HepG2 (cell line): ENCODE results near the gene INTS14.

Experiments
- CTCF ChIP-seq: sonication (generic); formaldehyde crosslinking; IDR thresholded peaks from 2 replicates; pipeline ENCODE4 v1.5.0; 2020; ENCODE audit warnings: mild to moderate bottlenecking, missing genetic modification reagents, moderate library complexity
- EHMT2 ChIP-seq: fragments of 200-600 bp; sonication (generic); IDR thresholded peaks from 2 replicates; pipeline ENCODE4 v1.7.0; 2017; ENCODE audit warnings: antibody characterized with exemption, low read depth, low read length, borderline replicate concordance
- HNF4A ChIP-seq: sonication (generic); formaldehyde crosslinking; IDR thresholded peaks from 2 replicates; pipeline ENCODE4 v1.4.0; 2020; ENCODE audit warnings: missing genetic modification reagents
- MED1 ChIP-seq: sonication (generic); formaldehyde crosslinking; IDR thresholded peaks from 2 replicates; pipeline ENCODE4 v1.4.0; 2020; ENCODE audit warnings: missing genetic modification reagents
- NR2F2 ChIP-seq: IDR thresholded peaks from 2 replicates; pipeline ENCODE4 v1.6.1; 2012; ENCODE audit warnings: low read depth, inconsistent platforms, borderline replicate concordance
- TAF1 ChIP-seq: sonication (generic); formaldehyde crosslinking; IDR thresholded peaks from 2 replicates; pipeline ENCODE4 v1.4.0; 2020; ENCODE audit warnings: missing genetic modification reagents
- THAP8 ChIP-seq: sonication (generic); formaldehyde crosslinking; IDR thresholded peaks from 2 replicates; pipeline ENCODE4 v1.5.1; 2020; ENCODE audit warnings: missing genetic modification reagents, mild to moderate bottlenecking, borderline replicate concordance
- ZFP36L1 ChIP-seq: sonication (generic); formaldehyde crosslinking; IDR thresholded peaks from 2 replicates; pipeline ENCODE4 v1.8.0; 2022; ENCODE audit warnings: mild to moderate bottlenecking, missing genetic modification reagents, moderate library complexity
- ZMYM2 ChIP-seq: sonication (generic); formaldehyde crosslinking; IDR thresholded peaks from 2 replicates; pipeline ENCODE4 v1.8.0; 2022; ENCODE audit warnings: mild to moderate bottlenecking, missing genetic modification reagents
- ZNF781 ChIP-seq: sonication (generic); formaldehyde crosslinking; IDR thresholded peaks from 2 replicates; pipeline ENCODE4 v1.5.1; 2020; ENCODE audit warnings: borderline replicate concordance, mild to moderate bottlenecking, missing genetic modification reagents; ENCODE audit errors: not compliant biosample characterization
- TF ChIP-seq, protein P1 (sequence below): sonication (generic); formaldehyde crosslinking; IDR thresholded peaks from 2 replicates; pipeline ENCODE4 v1.9.0; 2022; ENCODE audit warnings: low read depth, missing genetic modification reagents
- TF ChIP-seq, protein P2 (sequence below): IDR thresholded peaks from 2 replicates; pipeline ENCODE4 v1.6.1; 2016; ENCODE audit warnings: low read depth, missing genetic modification reagents, missing compliant biosample characterization

DNA sequence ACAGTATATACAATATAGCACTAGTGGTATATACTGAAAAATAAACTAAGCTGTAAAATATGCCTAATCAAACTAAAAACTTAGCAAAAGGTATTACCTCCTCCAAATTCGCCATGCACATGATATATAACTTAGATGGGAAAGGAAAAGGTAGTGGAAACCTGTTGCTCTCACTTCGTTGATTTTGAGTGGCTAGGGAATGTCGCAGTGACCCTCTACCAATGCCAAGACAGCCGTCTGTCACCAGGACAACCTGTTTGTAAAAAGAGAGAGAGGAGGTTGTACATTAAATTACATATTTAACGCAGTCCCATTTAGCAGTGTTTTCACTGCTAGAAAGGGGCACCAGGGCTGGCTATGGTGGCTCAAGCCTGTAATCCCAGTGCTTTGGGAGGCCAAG, 11.3 kb downstream of the INTS14 start:
- no peak for TF ChIP-seq ZNF781 (CRISPR knock-in tag)
- no peak for TF ChIP-seq CTCF (CRISPR knock-in tag)
- TF ChIP-seq ZFP36L1 (CRISPR knock-in tag): no peak
- no peak for TF ChIP-seq NR2F2
- no peak for TF ChIP-seq EHMT2
- TF ChIP-seq, protein P1, sequence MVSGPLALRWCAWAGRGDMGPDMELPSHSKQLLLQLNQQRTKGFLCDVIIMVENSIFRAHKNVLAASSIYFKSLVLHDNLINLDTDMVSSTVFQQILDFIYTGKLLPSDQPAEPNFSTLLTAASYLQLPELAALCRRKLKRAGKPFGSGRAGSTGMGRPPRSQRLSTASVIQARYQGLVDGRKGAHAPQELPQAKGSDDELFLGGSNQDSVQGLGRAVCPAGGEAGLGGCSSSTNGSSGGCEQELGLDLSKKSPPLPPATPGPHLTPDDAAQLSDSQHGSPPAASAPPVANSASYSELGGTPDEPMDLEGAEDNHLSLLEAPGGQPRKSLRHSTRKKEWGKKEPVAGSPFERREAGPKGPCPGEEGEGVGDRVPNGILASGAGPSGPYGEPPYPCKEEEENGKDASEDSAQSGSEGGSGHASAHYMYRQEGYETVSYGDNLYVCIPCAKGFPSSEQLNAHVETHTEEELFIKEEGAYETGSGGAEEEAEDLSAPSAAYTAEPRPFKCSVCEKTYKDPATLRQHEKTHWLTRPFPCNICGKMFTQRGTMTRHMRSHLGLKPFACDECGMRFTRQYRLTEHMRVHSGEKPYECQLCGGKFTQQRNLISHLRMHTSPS (CRISPR knock-in tag): no peak
- TF ChIP-seq, protein P2, sequence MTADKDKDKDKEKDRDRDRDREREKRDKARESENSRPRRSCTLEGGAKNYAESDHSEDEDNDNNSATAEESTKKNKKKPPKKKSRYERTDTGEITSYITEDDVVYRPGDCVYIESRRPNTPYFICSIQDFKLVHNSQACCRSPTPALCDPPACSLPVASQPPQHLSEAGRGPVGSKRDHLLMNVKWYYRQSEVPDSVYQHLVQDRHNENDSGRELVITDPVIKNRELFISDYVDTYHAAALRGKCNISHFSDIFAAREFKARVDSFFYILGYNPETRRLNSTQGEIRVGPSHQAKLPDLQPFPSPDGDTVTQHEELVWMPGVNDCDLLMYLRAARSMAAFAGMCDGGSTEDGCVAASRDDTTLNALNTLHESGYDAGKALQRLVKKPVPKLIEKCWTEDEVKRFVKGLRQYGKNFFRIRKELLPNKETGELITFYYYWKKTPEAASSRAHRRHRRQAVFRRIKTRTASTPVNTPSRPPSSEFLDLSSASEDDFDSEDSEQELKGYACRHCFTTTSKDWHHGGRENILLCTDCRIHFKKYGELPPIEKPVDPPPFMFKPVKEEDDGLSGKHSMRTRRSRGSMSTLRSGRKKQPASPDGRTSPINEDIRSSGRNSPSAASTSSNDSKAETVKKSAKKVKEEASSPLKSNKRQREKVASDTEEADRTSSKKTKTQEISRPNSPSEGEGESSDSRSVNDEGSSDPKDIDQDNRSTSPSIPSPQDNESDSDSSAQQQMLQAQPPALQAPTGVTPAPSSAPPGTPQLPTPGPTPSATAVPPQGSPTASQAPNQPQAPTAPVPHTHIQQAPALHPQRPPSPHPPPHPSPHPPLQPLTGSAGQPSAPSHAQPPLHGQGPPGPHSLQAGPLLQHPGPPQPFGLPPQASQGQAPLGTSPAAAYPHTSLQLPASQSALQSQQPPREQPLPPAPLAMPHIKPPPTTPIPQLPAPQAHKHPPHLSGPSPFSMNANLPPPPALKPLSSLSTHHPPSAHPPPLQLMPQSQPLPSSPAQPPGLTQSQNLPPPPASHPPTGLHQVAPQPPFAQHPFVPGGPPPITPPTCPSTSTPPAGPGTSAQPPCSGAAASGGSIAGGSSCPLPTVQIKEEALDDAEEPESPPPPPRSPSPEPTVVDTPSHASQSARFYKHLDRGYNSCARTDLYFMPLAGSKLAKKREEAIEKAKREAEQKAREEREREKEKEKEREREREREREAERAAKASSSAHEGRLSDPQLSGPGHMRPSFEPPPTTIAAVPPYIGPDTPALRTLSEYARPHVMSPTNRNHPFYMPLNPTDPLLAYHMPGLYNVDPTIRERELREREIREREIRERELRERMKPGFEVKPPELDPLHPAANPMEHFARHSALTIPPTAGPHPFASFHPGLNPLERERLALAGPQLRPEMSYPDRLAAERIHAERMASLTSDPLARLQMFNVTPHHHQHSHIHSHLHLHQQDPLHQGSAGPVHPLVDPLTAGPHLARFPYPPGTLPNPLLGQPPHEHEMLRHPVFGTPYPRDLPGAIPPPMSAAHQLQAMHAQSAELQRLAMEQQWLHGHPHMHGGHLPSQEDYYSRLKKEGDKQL (CRISPR knock-in tag): no peak
- no peak for TF ChIP-seq MED1 (CRISPR knock-in tag)
- TF ChIP-seq ZMYM2 (CRISPR knock-in tag): no peak
- TF ChIP-seq THAP8 (CRISPR knock-in tag): no peak
- TF ChIP-seq HNF4A (CRISPR knock-in tag): no peak
- no peak for TF ChIP-seq TAF1 (CRISPR knock-in tag)
